Fibroblast of mammary gland (primary cell): ENCODE results near the gene MMS19.

Experiments
- DNase-seq: peaks from one replicate; pipeline ENCODE4 v3.0.0-alpha.2; 2010; ENCODE audit warnings: low read depth
- H3K4me3 ChIP-seq: 2 replicates; pipeline ENCODE4 v1.5.1; 2011; ENCODE audit warnings: low read depth, mild to moderate bottlenecking, low read length, moderate library complexity; ENCODE audit not compliant: control insufficient read depth
- CTCF ChIP-seq: conservative IDR thresholded peaks from 2 replicates; pipeline ENCODE4 v1.5.1; 2011; ENCODE audit warnings: low read depth, low read length, inconsistent platforms; ENCODE audit not compliant: control insufficient read depth, insufficient read depth

MMS19 gene

GRCh38 chr10:97540669-97541500 lies 42.7 kb upstream of the MMS19 start:
- H3K4me3 ChIP-seq: no peak overlapping the region
- DNase-seq: peak; percentile 49
- TF ChIP-seq CTCF: peak; percentile 18

- TF ChIP-seq CTCF: peak; percentile 50
- no peak overlapping the region for H3K4me3 ChIP-seq
- peak; percentile 92 for DNase-seq
Measured at GRCh38 chr10:97539523-97540200, 41.4 kb upstream of the MMS19 start.

- no peak for DNase-seq
- no peak overlapping the region for H3K4me3 ChIP-seq
- no peak for TF ChIP-seq CTCF
Measured at GRCh38 chr10:97538839-97539238, 40.6 kb upstream of the MMS19 start.

- H3K4me3 ChIP-seq: no peak overlapping the region
- TF ChIP-seq CTCF: no peak
- peak; percentile 45 for DNase-seq
Measured at GRCh38 chr10:97538411-97538810, 40.2 kb upstream of the MMS19 start.

- H3K4me3 ChIP-seq: no peak overlapping the region
- no peak for DNase-seq
- no peak for TF ChIP-seq CTCF
Measured at GRCh38 chr10:97537186-97537869, 39.1 kb upstream of the MMS19 start.

GRCh38 chr10:97534746-97535367 lies 36.6 kb upstream of the MMS19 start:
- DNase-seq: peak; percentile 38
- TF ChIP-seq CTCF: peak; percentile 49
- H3K4me3 ChIP-seq: no peak overlapping the region
